Stimulated activated CD8-positive, alpha-beta memory T cell treated with anti-CD3 and anti-CD28 coated beads, Interleukin-4, amount 100 ng/mL, for 24 hours (primary cell): ENCODE data around the gene ANKRD55.
"Not testable (repeated sequence)": the region's sequence is repeated elsewhere in the genome, so short reads cannot be mapped to it uniquely, and the experiment has no call there.

ENCODE experiments used
- DNase-seq: peaks from one replicate; pipeline ENCODE4 v3.0.0-alpha.2; 2020; ENCODE audit warnings: low read depth

The ANKRD55 gene

DNA sequence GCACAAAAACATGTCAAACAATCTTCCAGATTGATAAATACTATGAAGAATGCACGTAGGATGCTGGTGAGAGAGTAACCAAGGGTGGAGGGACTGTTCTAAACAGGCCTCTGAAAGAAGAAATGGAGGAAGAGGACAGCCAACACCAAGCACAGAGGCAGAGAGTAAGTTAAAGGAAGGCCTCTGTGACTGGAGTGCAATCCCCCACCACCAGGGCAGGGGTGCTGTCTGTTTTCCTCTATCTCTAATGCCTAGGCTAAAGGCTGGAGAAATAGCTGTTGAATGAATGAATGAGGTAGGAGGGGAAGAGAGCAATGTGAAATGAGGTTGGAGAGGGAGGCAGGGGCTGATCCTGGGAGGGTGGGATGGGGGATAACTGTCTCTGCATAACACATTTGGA, 88.9 kb downstream of the ANKRD55 start:
- DNase-seq, result no peak

DNA sequence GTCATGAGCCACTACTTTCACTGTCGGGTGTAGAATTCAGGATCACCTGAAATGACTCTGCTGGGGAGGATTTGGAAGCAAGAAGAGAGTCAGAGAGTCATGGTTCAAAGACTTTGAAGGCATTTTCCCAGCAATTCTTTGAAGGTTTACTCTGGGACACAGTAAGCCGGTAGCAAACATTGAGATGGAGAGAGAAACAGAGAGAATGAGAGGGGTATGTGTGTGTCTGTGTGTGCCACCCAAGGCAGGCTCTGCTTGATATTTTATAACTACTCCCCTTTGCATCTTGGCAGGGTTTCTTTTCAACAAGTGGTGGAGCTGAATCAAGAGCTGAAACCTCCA, 89.8 kb downstream of the ANKRD55 start:
- no peak for DNase-seq

DNA sequence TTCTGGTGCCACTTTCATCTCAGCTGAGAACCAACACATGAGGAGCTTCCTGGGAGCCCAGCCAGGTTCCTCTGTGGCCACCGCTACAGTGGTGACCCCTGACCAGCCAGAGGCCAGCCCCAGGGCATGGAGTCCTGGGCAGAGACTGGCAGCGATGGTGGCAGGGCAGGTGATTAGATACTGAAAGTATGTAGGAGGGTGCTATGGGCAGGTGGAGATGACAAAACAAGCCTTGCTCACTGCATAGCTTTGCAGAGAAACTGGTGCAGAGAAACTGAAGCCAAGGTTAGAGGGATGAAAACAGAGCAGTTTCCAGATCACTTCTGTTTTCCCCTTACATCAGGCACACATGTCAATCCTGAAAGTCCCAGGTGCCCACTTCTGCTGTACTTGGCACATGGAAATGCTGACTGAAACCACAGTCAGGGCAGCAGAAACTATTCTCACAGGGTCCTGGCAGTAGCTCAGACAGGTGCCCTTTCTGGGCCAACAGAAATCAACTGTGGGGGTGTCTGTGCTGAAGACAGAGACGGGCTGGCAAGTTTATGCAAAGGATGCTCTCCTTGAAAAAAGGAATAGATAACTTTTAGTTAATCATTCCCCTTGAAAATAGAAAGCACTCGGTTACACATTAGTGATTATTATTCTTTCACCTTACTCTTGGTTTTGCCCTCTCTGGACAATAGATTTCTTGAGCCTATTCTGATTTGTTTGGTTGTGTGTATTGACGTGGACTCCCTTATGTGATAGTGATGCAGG, 90.3 kb downstream of the ANKRD55 start:
- no peak for DNase-seq

DNA sequence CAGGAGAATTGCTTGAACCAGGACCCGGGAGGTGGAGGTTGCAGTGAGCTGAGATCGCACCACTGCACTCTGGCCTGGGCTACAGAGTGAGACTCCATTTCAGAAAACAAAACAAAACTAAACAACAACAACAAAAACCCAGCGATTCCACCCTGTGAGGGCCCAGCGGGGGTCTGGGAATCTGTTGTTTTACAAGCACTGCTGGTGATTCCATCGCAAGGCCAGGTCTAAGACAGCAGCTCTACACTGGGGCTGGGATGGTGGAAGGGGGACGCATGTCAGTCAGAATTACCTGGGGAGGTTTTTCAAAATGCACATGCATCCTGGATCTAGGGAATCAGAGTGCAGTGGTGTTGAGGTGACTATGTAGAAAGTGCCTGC, 90.9 kb downstream of the ANKRD55 start:
- no peak for DNase-seq

DNA sequence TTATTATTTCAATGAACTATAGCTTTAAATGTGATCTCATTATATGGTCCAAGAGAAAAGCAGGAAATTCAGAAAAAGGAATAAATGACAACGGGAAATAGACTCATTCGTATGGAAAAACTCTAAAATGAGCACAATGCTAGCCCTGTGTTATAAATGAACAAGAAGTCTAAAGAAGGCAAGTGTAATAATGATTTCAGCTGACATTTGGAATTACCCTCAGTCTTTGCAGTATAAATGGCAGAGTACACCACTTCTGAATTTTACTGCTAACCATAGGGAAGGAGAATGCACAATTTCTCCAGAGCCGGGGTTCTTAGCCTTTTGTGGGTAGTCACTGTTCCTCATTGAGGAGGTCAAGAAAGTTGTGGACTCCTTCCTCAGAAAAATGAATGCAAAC, 93.1 kb downstream of the ANKRD55 start:
- no peak for DNase-seq

DNA sequence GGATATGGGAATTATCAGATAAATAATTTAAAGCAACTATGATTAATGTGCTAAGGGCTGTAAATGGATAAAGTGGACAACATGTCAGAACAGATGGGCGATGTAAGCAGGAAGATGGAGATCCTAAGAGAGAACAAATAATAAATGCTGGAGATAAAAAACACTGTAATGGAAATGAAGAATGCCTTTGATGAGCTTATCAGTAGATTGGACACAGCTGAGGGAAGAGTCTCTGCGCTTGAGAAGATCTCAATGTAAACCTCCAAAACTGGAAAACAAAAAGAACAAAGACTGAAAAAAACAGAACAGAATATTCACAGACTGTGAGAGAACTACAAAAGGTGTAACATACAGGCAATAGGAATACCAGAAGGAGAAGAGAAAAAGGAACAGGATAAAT, 102.5 kb downstream of the ANKRD55 start:
- DNase-seq, result no peak

DNA sequence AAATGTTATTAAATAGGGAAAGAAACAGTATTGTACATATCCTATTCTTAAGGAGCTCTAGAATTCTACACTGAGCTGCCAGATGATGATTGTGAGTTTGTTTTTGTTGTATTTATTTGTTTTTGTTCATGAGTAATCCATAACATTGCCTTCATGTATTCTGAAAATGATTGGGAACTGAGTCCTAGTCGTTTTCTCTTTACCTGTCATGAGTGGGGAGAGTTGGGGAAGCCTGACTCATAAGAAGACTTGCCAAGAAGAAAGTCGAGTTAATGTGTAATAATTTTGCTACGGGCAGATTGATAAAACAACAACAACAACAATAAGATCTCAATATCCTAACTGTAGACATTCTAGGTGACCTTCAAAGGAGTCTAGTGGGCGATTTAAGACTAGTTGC, 103.8 kb downstream of the ANKRD55 start:
- no peak for DNase-seq

DNA sequence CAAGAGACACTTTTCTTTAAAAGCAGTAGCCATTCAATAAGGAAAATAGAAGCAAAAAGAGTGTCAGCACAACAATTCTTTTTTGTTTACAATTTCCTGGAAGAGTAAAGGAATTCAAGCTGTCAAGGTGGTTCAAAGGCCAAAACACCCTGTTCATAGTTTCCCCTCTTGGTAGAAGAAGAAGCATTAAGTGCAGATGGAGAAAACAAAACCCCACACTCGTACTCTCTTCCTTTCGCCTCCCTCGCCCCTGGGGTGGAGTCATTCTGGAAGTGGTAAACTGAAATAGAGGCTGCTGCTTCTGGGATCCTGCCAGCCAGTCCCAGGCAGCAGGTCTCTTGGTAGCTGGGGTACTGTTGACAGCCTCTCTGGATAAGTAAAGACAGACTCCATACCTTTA, 105.0 kb downstream of the ANKRD55 start:
- no peak for DNase-seq

DNA sequence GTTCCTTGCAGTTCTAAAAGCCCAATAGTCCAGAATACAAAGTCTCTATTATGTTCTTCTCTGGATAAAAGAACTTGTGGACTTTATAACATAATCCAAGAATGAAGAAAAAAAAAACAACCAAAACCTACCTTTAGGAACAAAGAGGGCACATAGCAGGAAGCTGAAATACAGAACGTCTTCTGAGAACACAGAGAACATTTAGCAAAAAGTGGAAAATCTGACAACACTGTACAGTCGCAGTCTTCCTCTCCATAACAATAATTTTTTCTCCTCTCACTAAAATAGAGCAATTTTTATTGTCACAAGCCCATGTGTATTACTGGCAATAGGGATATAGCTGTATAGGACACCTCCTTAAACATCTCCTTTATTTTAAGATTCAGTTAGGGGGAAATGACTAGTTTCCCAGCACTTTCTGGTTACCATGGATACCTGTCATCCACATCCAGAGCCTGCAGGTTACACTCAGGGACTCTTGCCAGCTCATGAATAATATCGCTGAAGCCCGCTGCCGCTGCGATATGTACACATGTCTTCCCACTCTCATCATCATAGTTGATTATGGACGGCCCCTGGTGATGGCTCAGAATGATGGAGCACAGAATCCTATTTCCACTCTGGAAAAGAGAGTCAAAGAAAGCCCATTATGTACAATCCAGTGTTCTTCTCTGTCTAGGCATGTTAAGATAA, 106.5 kb downstream of the ANKRD55 start:
- no peak for DNase-seq

DNA sequence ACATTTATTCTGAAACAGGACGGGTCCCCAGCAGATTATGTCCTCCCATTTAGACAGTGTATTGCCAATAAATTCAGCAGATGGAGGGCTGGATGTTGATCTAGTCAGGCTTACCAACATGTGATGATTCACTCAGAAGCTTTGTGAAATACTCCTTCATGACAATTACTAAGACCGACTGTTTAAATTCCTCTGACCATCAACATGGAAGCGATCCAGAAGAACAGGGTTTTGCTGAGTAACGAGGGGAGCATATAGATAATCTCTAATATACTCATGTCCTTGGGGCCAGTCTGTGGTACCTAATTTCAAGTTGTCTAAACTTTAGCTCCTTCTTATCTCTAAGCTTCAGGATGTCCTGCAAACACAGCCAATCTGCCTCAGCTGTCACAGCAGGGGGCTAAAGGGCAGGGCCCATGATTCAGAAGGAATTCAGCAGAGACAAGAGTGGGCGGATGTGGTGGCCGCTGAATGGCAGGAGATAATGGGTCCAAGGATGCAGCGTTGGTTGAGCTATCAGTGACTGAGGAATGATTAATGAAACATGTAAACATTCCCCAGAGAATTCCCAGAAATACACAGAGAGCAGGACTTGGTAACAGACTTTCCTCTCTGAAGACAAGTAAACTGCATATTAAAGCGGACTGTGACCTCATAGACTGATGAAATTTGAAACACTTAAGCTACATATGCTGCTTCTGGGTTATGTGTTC, 109.4 kb downstream of the ANKRD55 start:
- DNase-seq, result no peak

DNA sequence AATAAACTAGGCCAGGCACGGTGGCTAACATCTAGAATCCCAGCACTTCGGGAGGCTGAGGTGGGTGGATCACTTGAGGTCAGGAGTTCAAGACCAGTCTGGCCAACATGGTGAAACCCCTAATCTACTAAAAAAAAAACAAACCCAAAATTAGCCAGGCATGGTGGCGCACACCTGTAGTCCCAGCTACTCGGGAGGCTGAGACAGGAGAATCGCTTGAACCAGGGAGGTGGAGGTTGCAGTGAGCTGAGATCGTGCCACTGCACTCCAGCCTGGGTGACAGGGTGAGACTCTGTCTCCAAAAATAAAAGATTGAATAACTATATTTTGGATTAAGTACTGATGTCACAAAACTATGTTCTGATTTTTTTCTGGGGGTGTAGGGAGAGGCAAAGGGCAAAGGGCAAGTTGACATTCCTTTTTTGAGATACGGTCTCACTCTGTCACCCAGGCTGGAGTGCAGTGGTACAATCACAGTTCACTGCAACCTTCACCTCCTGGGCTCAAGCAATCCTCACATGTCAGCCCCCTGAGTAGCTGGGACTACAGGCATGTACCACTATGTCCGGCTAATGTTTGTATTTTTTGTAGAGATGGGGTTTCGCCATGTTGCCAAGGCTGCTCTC, 110.7 kb downstream of the ANKRD55 start:
- DNase-seq, result not testable (repeated sequence)

DNA sequence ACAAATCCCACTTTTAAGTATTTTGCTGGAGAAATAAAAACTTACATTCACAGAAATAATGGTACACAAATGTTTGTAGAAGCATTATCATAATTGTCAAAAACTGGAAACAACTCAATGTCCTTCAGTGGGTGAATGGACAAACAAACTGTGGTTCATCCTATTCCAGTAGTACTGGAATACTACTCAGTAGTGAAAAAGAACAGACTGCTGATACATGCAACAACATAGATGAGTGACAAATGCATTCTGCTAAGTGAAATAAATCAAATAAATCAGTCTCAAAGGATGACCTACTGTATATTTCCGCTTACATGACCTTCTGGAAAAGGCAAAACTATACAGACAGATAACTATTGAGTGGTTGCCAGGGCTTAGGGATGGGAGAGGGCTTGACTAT, 114.1 kb downstream of the ANKRD55 start:
- no peak for DNase-seq

DNA sequence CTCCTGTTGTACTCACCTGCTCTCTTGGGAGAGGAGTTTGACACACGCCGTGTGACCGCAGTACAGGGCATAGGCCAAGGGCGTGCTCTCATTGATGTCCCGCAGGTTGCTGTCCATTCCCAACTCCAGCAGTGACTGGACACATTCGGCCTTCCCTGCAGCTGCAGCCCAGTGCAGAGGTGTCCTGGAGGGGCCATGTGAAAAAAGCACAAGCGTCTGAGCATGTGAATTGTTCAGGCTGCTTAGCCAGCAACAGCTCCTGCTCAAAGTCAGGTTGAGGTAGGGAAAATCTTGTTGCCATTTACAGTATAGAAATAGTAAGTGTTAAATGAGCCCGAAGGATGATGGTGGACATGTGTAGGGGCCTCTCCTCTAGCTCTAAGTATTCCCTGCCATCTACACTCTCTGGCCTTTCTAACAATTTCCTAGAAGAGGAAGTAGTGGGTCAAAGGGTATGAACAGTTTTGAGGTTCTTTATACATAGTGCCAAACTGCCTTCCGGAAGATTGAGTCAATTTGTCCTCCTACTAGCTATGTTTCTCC, 116.5 kb downstream of the ANKRD55 start:
- no peak for DNase-seq

DNA sequence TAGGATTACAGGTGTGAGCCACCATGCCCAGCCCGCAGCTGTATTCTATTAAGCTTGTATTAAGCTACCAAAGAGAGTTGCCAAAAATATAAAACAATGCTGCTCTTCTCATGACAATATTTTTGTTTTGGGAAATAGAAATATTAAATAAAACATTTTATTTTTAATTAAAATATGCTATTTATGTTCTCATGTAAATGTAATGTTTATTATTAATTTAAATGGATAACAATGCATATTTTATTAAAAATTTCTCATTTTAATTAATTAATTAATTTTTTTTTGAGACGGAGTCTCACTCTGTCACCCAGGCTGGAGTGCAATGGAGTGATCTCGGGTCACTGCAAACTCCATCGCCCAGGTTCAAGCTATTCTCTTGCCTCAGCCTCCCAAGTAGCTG, 117.5 kb downstream of the ANKRD55 start:
- no peak for DNase-seq

DNA sequence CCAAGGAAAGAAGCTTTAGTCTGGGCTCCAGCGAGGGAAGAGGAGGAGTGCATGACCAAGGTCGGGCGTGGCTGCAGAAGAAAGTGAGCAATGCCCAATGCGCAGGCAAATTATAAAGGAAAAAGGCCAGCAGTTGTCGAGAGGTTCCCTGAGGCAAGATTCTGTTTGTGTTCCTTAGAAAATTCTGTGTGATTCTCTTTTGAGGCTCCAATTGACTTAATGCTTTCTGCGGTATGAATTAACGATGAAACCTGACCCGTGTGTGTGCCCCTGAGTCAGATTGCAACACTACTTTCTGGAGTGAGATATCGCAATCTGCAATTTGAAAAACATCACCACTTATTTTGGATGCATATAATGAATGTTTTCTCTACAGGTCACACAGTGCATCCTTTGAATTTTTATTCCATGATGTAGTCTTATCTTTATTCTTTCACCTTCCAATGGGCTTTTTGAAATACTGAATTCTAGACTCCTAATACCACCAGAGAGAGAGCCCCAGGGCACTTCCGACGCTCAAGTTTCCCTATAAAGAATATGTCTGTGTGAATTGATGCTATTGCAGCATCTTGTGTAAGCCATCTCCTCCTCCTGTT, 120.5 kb downstream of the ANKRD55 start:
- DNase-seq, result no peak

DNA sequence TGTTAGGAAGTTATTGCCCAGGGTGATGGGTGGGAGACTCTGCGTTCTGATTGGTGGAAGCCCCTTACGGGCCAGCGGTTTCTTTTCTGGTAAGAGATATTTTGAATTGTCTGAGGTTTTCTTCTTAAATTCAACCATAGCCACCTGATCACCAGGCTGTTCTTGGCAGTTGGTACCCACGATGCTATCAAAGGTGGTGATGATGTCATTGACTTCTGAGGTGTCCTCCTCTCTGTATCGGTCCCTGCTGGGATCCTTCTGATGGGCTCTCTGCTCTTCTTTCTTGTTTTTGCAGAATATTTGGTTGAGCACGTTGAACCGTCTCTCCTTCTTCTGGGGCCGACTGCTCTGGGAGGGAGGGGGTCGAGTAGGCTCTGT, 121.7 kb downstream of the ANKRD55 start:
- DNase-seq, result no peak

DNA sequence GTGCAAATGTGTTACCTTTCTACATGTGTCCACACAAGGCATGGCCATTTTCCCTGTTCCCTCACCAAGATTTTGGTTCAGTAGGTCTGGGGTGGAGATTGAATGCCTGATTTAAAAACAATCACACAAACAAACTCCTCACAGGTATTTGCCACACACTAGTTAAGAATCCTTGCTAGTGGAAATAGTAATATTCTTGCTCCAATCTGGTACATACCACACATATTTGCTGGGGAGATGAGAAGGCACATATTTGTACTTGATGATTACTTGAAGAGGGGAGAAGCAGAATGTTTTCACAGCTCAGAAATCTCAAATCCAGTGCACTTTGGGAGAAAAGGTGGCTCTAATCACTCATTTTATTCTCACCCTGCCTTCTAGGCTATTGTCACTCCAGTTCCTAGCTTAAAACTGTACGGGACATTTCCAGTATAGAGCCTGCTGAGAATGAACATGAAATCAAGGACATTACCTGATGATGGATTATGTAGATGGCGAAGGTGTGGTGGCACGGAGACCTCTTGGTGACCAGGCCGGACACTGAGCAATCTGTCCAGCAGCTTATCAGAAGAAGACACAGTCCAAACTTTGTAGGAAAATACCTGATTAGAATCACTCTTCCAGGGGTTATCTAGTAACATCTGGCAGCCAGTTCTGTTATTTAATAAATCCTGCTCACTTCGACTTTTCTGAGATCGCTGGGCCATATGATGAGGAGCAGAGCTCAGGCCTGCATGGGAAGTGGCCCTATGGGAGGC, 122.3 kb downstream of the ANKRD55 start:
- no peak for DNase-seq

DNA sequence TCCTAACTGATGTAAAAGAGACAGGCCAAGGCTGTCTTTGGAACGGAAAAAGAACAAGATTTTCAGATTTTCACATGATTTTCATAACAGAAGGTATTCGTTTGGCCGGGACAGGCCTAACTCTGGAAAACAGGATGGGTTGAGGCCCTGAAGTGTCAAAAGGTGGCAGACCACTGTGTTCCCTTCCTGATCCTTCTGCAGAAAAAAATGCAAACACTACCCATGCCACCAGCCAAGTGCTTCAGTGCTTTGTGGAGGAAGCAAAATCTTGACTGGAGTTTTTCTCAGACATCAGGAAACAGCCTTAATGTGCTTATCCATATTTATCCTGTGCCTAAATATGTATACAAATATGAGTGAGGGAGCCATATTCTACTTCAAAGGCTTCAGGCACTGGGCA, 124.9 kb downstream of the ANKRD55 start:
- DNase-seq, result no peak

DNA sequence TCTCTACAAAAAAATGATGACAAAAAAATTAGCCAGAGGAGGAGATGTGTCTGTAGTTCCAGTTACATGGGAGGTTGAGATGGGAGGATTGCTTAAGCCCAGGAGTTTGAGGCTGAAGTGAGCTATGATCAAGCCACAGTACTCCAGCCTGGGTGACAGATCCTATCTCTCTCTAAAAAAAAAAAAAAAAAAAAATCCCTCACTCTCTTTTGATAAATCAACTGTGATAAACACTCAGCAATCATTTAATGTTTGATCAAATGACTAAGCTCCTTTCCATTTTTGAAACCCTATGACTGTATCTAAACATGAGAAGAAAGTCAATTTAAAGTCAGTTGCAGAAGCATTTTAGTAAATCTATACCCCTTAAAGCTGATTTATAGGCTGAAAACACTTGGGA, 126.3 kb downstream of the ANKRD55 start:
- no peak for DNase-seq

DNA sequence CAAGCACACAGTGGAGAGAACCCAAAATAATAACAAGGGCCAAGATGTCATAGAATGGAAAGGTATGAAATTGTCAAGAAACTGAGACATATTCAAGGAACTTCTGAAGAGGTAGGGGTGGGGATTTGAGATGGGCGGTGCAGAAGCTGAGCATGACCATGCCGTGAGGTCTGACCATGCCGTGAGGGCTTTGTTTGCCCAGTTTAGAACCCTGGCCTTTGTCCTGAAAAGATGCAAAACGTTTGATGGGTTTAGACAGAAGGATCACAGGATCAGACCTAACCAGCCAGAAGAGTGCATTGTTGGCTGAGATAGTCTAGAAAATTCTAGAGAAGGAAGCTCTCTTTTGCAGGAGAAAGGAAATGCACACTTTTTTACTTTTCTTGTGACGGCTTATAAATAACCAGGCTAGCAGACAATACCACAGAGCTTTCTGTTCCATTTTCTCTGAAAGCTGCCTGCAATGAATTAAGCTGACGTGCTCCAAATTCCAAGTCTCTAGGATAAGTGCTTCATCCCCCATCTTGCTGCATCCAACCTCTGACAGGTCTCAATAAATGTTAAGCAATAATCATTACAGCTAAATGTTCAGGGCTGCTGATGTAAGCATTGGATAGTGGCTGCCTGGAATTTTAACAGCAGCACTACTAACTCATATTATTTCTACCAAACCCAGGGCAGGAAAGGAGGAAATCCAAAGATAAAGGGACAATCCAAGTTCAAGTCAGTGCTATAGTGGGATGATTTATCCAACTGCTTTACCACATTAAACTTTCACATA, 127.4 kb downstream of the ANKRD55 start:
- DNase-seq, result no peak

DNA sequence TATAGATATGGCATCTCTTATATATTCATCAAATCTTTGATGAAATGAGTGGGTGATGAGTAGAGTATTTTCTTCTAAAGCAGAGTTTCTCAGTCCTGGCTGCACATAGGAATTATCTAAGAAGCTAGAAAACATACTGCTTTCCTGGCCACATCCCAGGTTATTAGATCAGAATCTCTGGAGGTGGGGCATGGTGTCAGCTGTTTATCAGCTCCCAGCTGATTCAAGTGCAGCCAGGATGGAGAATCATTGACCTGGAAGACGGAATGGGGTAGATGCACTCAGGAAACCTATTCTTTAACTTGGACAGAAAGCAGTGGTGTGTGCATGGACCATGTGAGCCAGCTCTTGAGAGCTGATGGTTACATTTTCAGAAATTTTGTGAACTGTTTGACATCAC, 130.2 kb downstream of the ANKRD55 start:
- DNase-seq, result no peak
